Astrocyte (in vitro differentiated cells and primary cell): ENCODE measurements around the gene COX8C.

Experiments
- EZH2 ChIP-seq: IDR thresholded peaks from 2 replicates; pipeline ENCODE4 v1.6.1; 2012; ENCODE audit warnings: mild to moderate bottlenecking, low read length, inconsistent platforms; ENCODE audit not compliant: insufficient read depth
- TF ChIP-seq, protein P1 (sequence below): IDR thresholded peaks from 2 replicates; pipeline ENCODE4 v1.5.1; 2011; ENCODE audit warnings: low read depth, mild to moderate bottlenecking, inconsistent platforms, low read length, moderate library complexity; ENCODE audit not compliant: insufficient read depth

DNA sequence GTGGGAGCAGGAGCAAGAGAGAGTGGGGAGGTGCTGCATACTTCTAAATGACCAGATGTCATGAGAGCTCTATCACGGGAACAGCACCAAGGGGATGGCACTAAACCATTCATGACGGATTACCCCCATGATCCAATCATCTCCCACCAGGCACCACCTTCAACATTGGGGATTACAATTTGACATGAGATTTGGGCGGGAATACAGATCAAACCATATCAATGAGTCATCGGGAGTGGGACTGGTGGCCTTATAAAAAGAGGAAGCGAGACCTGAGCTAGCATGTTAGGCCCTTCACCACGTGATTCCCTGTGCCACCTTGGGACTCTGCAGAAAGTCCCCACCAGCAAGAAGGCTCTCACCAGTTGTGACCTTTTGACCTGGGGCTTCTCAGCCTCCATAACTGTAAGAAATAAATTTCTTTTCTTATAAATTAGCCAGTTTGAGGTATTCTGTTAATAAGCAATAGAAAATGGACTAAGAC is 28.7 kb downstream of the COX8C start:
- TF ChIP-seq, protein P1, sequence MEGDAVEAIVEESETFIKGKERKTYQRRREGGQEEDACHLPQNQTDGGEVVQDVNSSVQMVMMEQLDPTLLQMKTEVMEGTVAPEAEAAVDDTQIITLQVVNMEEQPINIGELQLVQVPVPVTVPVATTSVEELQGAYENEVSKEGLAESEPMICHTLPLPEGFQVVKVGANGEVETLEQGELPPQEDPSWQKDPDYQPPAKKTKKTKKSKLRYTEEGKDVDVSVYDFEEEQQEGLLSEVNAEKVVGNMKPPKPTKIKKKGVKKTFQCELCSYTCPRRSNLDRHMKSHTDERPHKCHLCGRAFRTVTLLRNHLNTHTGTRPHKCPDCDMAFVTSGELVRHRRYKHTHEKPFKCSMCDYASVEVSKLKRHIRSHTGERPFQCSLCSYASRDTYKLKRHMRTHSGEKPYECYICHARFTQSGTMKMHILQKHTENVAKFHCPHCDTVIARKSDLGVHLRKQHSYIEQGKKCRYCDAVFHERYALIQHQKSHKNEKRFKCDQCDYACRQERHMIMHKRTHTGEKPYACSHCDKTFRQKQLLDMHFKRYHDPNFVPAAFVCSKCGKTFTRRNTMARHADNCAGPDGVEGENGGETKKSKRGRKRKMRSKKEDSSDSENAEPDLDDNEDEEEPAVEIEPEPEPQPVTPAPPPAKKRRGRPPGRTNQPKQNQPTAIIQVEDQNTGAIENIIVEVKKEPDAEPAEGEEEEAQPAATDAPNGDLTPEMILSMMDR: no peak
- no peak for TF ChIP-seq EZH2
